Measurements from ENCODE around the gene LRRC75A.
"Not testable (repeated sequence)": the region's sequence is repeated elsewhere in the genome, so short reads cannot be mapped to it uniquely, and the experiment has no call there.

The LRRC75A gene

GRCh38 chr17:16398270-16399267 lies 93.4 kb downstream of the LRRC75A start:
- H3K4me3 ChIP-seq (ENCODE audit: low read length in 2 of 2) = no peak overlapping the region
- H3K27ac ChIP-seq (ENCODE audit: low read length) = no peak overlapping the region
- no peaks in the 10 kb centered on the region for H3K4me1 ChIP-seq (ENCODE audit: control insufficient read depth, insufficient read depth, low read length)
- no peaks in the 10 kb centered on the region for H3K27me3 ChIP-seq (ENCODE audit: control insufficient read depth in 1 of 2, insufficient read depth in 2 of 2, low read length in 2 of 2)
- H3K9me3 ChIP-seq (ENCODE audit: control insufficient read depth in 2 of 2, low read length in 2 of 2) = no peaks in the 10 kb centered on the region
- no peak overlapping the region for H3K9ac ChIP-seq (ENCODE audit: low read length in 2 of 2)
- no peaks in the 10 kb centered on the region for H3K36me3 ChIP-seq (ENCODE audit: control insufficient read depth in 2 of 2, insufficient read depth in 2 of 2, low read length in 2 of 2)

GRCh38 chr17:16396693-16397092 lies 95.3 kb downstream of the LRRC75A start:
- H3K36me3 ChIP-seq (ENCODE audit: control insufficient read depth in 2 of 2, insufficient read depth in 2 of 2, low read length in 2 of 2); H3K9ac ChIP-seq (ENCODE audit: low read length in 2 of 2); H3K4me3 ChIP-seq (ENCODE audit: low read length in 2 of 2); H3K27me3 ChIP-seq (ENCODE audit: control insufficient read depth in 1 of 2, insufficient read depth in 2 of 2, low read length in 2 of 2); H3K4me1 ChIP-seq (ENCODE audit: control insufficient read depth, insufficient read depth, low read length); H3K27ac ChIP-seq (ENCODE audit: low read length); H3K9me3 ChIP-seq (ENCODE audit: control insufficient read depth in 2 of 2, low read length in 2 of 2): not testable (repeated sequence)

- not testable (repeated sequence) for H3K27ac ChIP-seq (ENCODE audit: low read length); H3K27me3 ChIP-seq (ENCODE audit: control insufficient read depth in 1 of 2, insufficient read depth in 2 of 2, low read length in 2 of 2); H3K9ac ChIP-seq (ENCODE audit: low read length in 2 of 2); H3K9me3 ChIP-seq (ENCODE audit: control insufficient read depth in 2 of 2, low read length in 2 of 2); H3K4me3 ChIP-seq (ENCODE audit: low read length in 2 of 2); H3K4me1 ChIP-seq (ENCODE audit: control insufficient read depth, insufficient read depth, low read length); H3K36me3 ChIP-seq (ENCODE audit: control insufficient read depth in 2 of 2, insufficient read depth in 2 of 2, low read length in 2 of 2)
These were observed 96.1 kb downstream of the LRRC75A start for GRCh38 chr17:16395887-16396286.

GRCh38 chr17:16392491-16392890 lies 99.5 kb downstream of the LRRC75A start:
- H3K27me3 ChIP-seq (ENCODE audit: control insufficient read depth in 1 of 2, insufficient read depth in 2 of 2, low read length in 2 of 2); H3K36me3 ChIP-seq (ENCODE audit: control insufficient read depth in 2 of 2, insufficient read depth in 2 of 2, low read length in 2 of 2); H3K27ac ChIP-seq (ENCODE audit: low read length); H3K9ac ChIP-seq (ENCODE audit: low read length in 2 of 2); H3K9me3 ChIP-seq (ENCODE audit: control insufficient read depth in 2 of 2, low read length in 2 of 2); H3K4me3 ChIP-seq (ENCODE audit: low read length in 2 of 2); H3K4me1 ChIP-seq (ENCODE audit: control insufficient read depth, insufficient read depth, low read length): not testable (repeated sequence)
